ENCODE measurements around the gene ANP32A.

GRCh38 chr15:68833700-68834331 is 13.1 kb upstream of the ANP32A start:
- TF ChIP-seq CTCF (IDR thresholded peaks at IDR 0.05 in 2 of 3, conservative IDR thresholded peaks at IDR 0.05 in 1 of 3; ENCODE audit: borderline replicate concordance in 1 of 3, insufficient read depth in 1 of 3, low read depth in 2 of 3, low read length in 2 of 3): no peak
- no peak for TF ChIP-seq ATF3 (IDR thresholded peaks at IDR 0.05)
